Measurements from ENCODE around the gene CDC42EP4. TPM values are rescaled to one million over a fixed set of nuclear protein-coding genes. Genes with fewer than 3 reads are reported as not detected.

The CDC42EP4 gene
- total RNA-seq, 1 donor from 2014 or later, result 22.9 TPM

- no peak for TF ChIP-seq CTCF (IDR thresholded peaks at IDR 0.05; ENCODE audit: unreplicated experiment)
- Mint-ChIP-seq H3K4me3 (ENCODE audit: unreplicated experiment) (no peak overlapping the region), H3K27ac (ENCODE audit: unreplicated experiment) (no peak overlapping the region), H3K4me1 (ENCODE audit: unreplicated experiment) (peaks cover 19% of the 10 kb centered on the region), H3K9me3 (ENCODE audit: unreplicated experiment) (no peaks in the 10 kb centered on the region), H3K36me3 (ENCODE audit: low read depth, unreplicated experiment) (no peaks in the 10 kb centered on the region), H3K27me3 (ENCODE audit: unreplicated experiment) (peaks cover 2% of the 10 kb centered on the region)
- DNase-seq (ENCODE audit: low spot score), result no peak
These were observed 46.9 kb upstream of the CDC42EP4 start for GRCh38 chr17:73358668-73359067.

DNA sequence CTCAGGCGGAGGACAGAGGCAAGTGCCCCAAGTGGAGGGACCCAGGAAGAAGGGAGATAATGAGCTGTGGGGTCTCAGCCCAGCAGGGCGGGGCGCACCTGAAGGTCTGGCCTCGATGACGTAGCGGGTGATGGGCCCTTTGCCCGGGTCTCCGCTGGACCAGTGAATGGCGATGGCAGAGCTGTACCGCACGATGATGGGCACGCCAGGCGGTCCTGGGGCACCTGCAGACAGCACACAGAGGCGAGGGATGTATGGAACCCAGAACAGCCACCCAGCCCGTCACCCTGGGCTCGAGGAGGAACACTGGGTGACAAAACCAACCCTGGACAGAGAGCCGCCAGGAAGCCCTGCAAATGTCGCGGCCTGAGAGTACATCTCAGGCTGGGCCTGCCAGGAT is 46.2 kb upstream of the CDC42EP4 start:
- Mint-ChIP-seq H3K27me3 (ENCODE audit: unreplicated experiment) (peaks cover 2% of the 10 kb centered on the region), H3K4me3 (ENCODE audit: unreplicated experiment) (no peak overlapping the region), H3K36me3 (ENCODE audit: low read depth, unreplicated experiment) (no peaks in the 10 kb centered on the region), H3K27ac (ENCODE audit: unreplicated experiment) (no peak overlapping the region), H3K9me3 (ENCODE audit: unreplicated experiment) (no peaks in the 10 kb centered on the region), H3K4me1 (ENCODE audit: unreplicated experiment) (peaks cover 19% of the 10 kb centered on the region)
- no peak for DNase-seq (ENCODE audit: low spot score)
- TF ChIP-seq CTCF (IDR thresholded peaks at IDR 0.05; ENCODE audit: unreplicated experiment), result no peak

GRCh38 chr17:73357318-73357717 is 45.5 kb upstream of the CDC42EP4 start:
- DNase-seq (ENCODE audit: low spot score), result no peak
- Mint-ChIP-seq H3K9me3 (ENCODE audit: unreplicated experiment) (no peaks in the 10 kb centered on the region), H3K27ac (ENCODE audit: unreplicated experiment) (no peak overlapping the region), H3K27me3 (ENCODE audit: unreplicated experiment) (peaks cover 2% of the 10 kb centered on the region), H3K4me1 (ENCODE audit: unreplicated experiment) (peaks cover 19% of the 10 kb centered on the region), H3K4me3 (ENCODE audit: unreplicated experiment) (no peak overlapping the region), H3K36me3 (ENCODE audit: low read depth, unreplicated experiment) (no peaks in the 10 kb centered on the region)
- TF ChIP-seq CTCF (IDR thresholded peaks at IDR 0.05; ENCODE audit: unreplicated experiment), result no peak

GRCh38 chr17:73356561-73357170 is 44.9 kb upstream of the CDC42EP4 start:
- H3K36me3 Mint-ChIP-seq (ENCODE audit: low read depth, unreplicated experiment), result no peaks in the 10 kb centered on the region
- peaks cover 2% of the 10 kb centered on the region for H3K27me3 Mint-ChIP-seq (ENCODE audit: unreplicated experiment)
- no peak for TF ChIP-seq CTCF (IDR thresholded peaks at IDR 0.05; ENCODE audit: unreplicated experiment)
- no peak for DNase-seq (ENCODE audit: low spot score)
- H3K9me3 Mint-ChIP-seq (ENCODE audit: unreplicated experiment), result no peaks in the 10 kb centered on the region
- no peak overlapping the region for H3K4me3 Mint-ChIP-seq (ENCODE audit: unreplicated experiment)
- no peak overlapping the region for H3K27ac Mint-ChIP-seq (ENCODE audit: unreplicated experiment)
- H3K4me1 Mint-ChIP-seq (ENCODE audit: unreplicated experiment), result peaks cover 19% of the 10 kb centered on the region

DNA sequence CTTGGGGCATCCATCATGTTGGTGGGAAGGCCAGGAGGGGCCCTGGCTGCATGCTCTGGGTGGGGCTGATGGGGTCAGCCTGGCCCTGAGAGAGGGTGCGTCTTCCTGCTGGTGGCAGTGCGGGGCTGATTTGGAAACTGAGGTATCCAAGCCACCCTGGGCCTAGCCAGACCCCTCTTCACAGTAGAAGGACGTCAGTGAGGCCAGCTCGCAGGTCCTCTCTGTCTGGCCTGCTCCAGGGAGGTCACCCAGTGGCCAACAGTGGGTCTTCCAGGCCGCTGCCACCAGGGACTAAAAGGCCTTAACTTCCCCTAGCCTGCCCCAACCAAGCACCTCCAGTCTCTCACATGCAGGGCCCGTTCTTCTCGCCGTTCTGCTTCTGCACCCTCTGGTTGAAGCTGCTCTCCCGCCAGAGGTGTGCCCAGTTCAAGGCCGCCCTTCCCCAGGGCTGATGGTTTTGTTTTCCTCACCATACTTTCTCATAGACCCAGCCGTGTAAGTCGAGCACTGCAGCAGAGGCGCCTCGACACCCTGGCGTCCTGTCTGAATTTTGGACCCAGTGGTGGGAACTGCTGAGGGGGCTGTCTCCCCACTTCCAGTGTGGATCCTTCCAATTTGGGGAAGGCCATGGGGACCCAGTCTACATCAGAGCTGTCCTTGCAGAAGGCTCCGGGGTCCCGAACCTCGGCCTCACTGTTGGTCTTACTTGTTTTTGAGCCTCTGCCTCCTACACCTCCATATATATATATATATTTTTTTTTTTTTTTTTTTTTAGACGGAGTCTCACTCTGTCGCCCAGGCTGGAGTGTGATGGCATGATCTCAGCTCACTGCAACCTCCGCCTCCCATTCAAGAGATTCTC is 42.9 kb upstream of the CDC42EP4 start:
- peaks cover 2% of the 10 kb centered on the region for H3K4me1 Mint-ChIP-seq (ENCODE audit: unreplicated experiment)
- no peak overlapping the region for H3K4me3 Mint-ChIP-seq (ENCODE audit: unreplicated experiment)
- H3K36me3 Mint-ChIP-seq (ENCODE audit: low read depth, unreplicated experiment), result no peaks in the 10 kb centered on the region
- no peak for DNase-seq (ENCODE audit: low spot score)
- H3K9me3 Mint-ChIP-seq (ENCODE audit: unreplicated experiment), result no peaks in the 10 kb centered on the region
- TF ChIP-seq CTCF (IDR thresholded peaks at IDR 0.05; ENCODE audit: unreplicated experiment), result no peak
- H3K27ac Mint-ChIP-seq (ENCODE audit: unreplicated experiment), result no peak overlapping the region
- H3K27me3 Mint-ChIP-seq (ENCODE audit: unreplicated experiment), result peaks cover 2% of the 10 kb centered on the region
